Measurements from ENCODE around the gene PRKCH.

GRCh38 chr14:61525293-61526011, 204.1 kb downstream of the PRKCH start:
- TF ChIP-seq CTCF (conservative IDR thresholded peaks at IDR 0.05; ENCODE audit: low read depth, low read length) (no peak), EZH2phosphoT487 (IDR thresholded peaks at IDR 0.05; ENCODE audit: borderline replicate concordance, low read length) (no peak), EZH2 (IDR thresholded peaks at IDR 0.05; ENCODE audit: low read length, unreplicated experiment) (no peak)
